ENCODE data around the gene UBAC2. TPM values are rescaled to one million over a fixed set of nuclear protein-coding genes. Genes with fewer than 3 reads are reported as not detected.

UBAC2 gene
- total and polyA plus RNA-seq, 2 donors, result 42.8 to 69.1 TPM

DNA sequence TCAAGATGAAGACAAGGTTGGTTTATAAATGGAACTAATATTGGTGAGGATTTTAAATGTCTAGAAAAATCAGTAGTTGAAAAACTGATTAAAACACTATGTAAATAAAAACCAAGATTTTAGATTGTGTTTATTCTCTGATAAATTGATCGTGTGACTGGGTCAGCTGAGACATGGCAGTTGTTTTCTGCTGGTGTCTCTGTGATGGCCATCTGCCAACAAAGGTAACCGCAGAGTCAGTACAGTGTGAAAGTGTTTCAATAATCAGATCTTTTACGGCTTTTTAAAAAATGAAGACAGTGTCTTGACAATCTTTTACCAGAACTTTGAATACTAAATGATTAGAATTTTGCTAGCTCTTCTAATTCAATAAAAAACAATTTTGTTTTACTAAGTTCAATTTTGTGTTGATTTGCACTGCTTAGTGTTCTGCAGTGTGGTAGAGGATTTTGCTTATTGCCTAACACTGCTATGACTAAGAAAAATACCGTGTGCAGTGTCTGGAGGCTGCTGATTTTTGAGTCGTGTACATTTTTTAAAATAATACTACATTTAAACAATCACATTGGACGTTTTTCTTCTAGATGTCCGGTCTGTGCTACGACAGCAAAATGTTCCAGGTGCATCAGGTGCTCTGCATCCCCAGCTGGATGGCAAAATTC is 139.2 kb downstream of the UBAC2 start:
- Histone ChIP-seq H3K36me3 (ENCODE audit: control insufficient read depth in 2 of 2, insufficient read depth in 2 of 2, low read length in 1 of 2) (peaks cover 27 to 48% of the 10 kb centered on the region in 2 donors), H3K9me3 (ENCODE audit: control insufficient read depth in 2 of 2, insufficient read depth in 1 of 2, low read length in 1 of 2) (no peaks in the 10 kb centered on the region), H3K27me3 (ENCODE audit: control insufficient read depth in 2 of 2, insufficient read depth in 1 of 2, low read length in 1 of 2) (no peaks in the 10 kb centered on the region), H3K27ac (ENCODE audit: low read depth in 1 of 2, low read length in 1 of 2) (no peak overlapping the region), H3K4me1 (ENCODE audit: control insufficient read depth in 2 of 2, insufficient read depth in 2 of 2, low read length in 2 of 2) (peaks cover 0 to 4% of the 10 kb centered on the region in 2 donors), H3K4me3 (ENCODE audit: low read length in 2 of 2) (no peak overlapping the region)
- 89% methylated on average over 8 of the region's 8 CpGs for WGBS
- DNase-seq (ENCODE audit: low read depth in 6 of 9, low spot score in 9 of 9), result no peak

DNA sequence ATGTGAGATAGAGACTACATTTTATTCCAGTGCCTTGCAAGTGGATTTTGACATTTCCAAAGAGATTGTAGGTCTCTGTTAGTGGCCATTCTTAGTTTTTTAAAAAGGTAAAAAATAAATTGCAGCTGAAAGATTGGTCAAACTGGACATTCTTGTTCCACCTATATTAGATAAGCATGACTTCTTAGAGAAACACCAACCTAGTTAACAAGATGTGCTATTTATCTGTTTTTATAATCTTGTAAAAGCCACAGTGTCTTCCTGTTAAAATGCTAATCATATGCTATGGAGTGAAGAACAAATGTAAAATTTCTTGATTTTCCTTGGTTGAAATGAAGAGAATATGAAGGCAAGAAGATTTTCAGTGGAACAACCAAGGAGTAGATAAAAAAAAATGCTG is 140.0 kb downstream of the UBAC2 start:
- Histone ChIP-seq H3K4me3 (ENCODE audit: low read length in 2 of 2) (no peak overlapping the region), H3K36me3 (ENCODE audit: control insufficient read depth in 2 of 2, insufficient read depth in 2 of 2, low read length in 1 of 2) (peaks cover 27 to 49% of the 10 kb centered on the region in 2 donors), H3K27ac (ENCODE audit: low read depth in 1 of 2, low read length in 1 of 2) (no peak overlapping the region), H3K27me3 (ENCODE audit: control insufficient read depth in 2 of 2, insufficient read depth in 1 of 2, low read length in 1 of 2) (no peaks in the 10 kb centered on the region), H3K4me1 (ENCODE audit: control insufficient read depth in 2 of 2, insufficient read depth in 2 of 2, low read length in 2 of 2) (peaks cover 0 to 4% of the 10 kb centered on the region in 2 donors), H3K9me3 (ENCODE audit: control insufficient read depth in 2 of 2, insufficient read depth in 1 of 2, low read length in 1 of 2) (no peaks in the 10 kb centered on the region)
- DNase-seq (ENCODE audit: low read depth in 6 of 9, low spot score in 9 of 9), result no peak

GRCh38 chr13:99341969-99342722 is 141.5 kb downstream of the UBAC2 start:
- H3K36me3 ChIP-seq (ENCODE audit: control insufficient read depth in 2 of 2, insufficient read depth in 2 of 2, low read length in 1 of 2), result peaks cover 37 to 58% of the 10 kb centered on the region in 2 donors
- H3K4me3 ChIP-seq (ENCODE audit: low read length in 2 of 2), result no peak overlapping the region
- no peaks in the 10 kb centered on the region for H3K27me3 ChIP-seq (ENCODE audit: control insufficient read depth in 2 of 2, insufficient read depth in 1 of 2, low read length in 1 of 2)
- 98% methylated on average over 16 of the region's 16 CpGs for WGBS
- no peak overlapping the region for H3K27ac ChIP-seq (ENCODE audit: low read depth in 1 of 2, low read length in 1 of 2)
- no peaks in the 10 kb centered on the region for H3K9me3 ChIP-seq (ENCODE audit: control insufficient read depth in 2 of 2, insufficient read depth in 1 of 2, low read length in 1 of 2)
- H3K4me1 ChIP-seq (ENCODE audit: control insufficient read depth in 2 of 2, insufficient read depth in 2 of 2, low read length in 2 of 2), result peaks cover 0 to 6% of the 10 kb centered on the region in 2 donors
- no peak for DNase-seq (ENCODE audit: low read depth in 6 of 9, low spot score in 9 of 9)

DNA sequence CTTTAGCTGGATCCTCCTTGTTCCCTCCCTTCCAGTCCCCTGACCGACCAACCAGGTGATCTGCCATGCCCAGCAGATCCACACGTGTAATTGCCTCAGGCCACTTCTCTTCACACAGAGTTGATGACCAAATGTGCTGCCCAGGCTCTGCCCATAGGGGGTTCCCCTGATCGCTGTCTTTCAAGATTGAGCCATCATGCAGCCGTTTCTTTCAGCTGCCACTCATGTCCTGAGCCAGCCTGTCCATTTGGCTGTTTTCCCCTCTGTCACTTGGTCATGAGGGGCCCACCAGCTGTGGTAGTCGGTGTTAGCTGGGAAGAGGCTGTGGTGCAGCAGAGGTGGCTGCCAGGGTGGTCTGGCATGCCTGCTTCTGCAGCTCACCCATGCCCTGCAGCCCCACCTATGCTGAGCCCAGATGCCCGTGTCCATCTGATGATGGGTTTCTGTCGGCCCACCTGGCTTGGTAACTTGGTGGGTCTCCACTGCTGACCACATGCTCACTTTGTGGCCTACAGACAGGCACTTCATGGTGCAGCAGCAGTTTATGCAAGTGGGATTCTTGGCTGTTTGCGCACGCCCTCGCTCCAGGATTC is 142.2 kb downstream of the UBAC2 start:
- 98% methylated on average over 10 of the region's 10 CpGs for WGBS
- Histone ChIP-seq H3K9me3 (ENCODE audit: control insufficient read depth in 2 of 2, insufficient read depth in 1 of 2, low read length in 1 of 2) (no peaks in the 10 kb centered on the region), H3K4me1 (ENCODE audit: control insufficient read depth in 2 of 2, insufficient read depth in 2 of 2, low read length in 2 of 2) (peaks cover 0 to 6% of the 10 kb centered on the region in 2 donors), H3K36me3 (ENCODE audit: control insufficient read depth in 2 of 2, insufficient read depth in 2 of 2, low read length in 1 of 2) (peaks cover 44 to 65% of the 10 kb centered on the region in 2 donors), H3K27me3 (ENCODE audit: control insufficient read depth in 2 of 2, insufficient read depth in 1 of 2, low read length in 1 of 2) (no peaks in the 10 kb centered on the region), H3K4me3 (ENCODE audit: low read length in 2 of 2) (no peak overlapping the region), H3K27ac (ENCODE audit: low read depth in 1 of 2, low read length in 1 of 2) (no peak overlapping the region)
- DNase-seq (ENCODE audit: low read depth in 6 of 9, low spot score in 9 of 9), result no peak

DNA sequence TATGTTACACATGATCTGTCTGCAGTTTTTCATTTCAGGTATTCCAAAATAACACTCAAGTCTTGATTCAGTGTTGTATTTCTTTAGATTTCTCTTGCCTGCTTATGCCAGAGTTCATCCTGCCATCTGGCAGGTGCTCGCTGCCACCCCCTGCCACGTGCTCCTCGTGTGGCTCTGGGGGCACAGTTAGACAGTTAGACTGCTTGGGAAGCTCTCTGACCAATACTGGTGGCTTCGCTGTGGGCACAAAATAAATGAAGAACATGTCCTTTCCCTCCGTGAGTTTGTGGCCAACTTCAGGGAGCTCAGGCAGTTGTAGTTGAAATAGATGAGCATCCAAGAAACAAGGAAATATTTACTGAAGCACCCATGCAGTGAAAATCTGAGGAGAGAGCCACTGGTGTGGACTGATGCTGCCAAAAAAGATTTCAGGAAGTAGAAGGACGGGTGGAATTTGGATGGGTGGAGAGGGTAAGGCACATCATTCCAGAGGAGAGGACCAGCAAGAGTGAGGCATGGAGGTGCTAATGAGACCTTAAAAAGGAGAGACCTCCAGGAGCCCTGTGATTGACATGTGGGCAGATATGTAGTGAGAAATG is 144.1 kb downstream of the UBAC2 start:
- Histone ChIP-seq H3K4me1 (ENCODE audit: control insufficient read depth in 2 of 2, insufficient read depth in 2 of 2, low read length in 2 of 2) (peaks cover 0 to 10% of the 10 kb centered on the region in 2 donors), H3K4me3 (ENCODE audit: low read length in 2 of 2) (no peak overlapping the region), H3K9me3 (ENCODE audit: control insufficient read depth in 2 of 2, insufficient read depth in 1 of 2, low read length in 1 of 2) (no peaks in the 10 kb centered on the region), H3K36me3 (ENCODE audit: control insufficient read depth in 2 of 2, insufficient read depth in 2 of 2, low read length in 1 of 2) (peaks cover 53 to 71% of the 10 kb centered on the region in 2 donors), H3K27me3 (ENCODE audit: control insufficient read depth in 2 of 2, insufficient read depth in 1 of 2, low read length in 1 of 2) (no peaks in the 10 kb centered on the region), H3K27ac (ENCODE audit: low read depth in 1 of 2, low read length in 1 of 2) (no peak overlapping the region)
- DNase-seq (ENCODE audit: low read depth in 6 of 9, low spot score in 9 of 9), result no peak
- WGBS, result 85% methylated on average over 6 of the region's 6 CpGs

- no peak for DNase-seq (ENCODE audit: low read depth in 6 of 9, low spot score in 9 of 9)
- Histone ChIP-seq H3K9me3 (ENCODE audit: control insufficient read depth in 2 of 2, insufficient read depth in 1 of 2, low read length in 1 of 2) (no peaks in the 10 kb centered on the region), H3K4me1 (ENCODE audit: control insufficient read depth in 2 of 2, insufficient read depth in 2 of 2, low read length in 2 of 2) (peaks cover 0 to 7% of the 10 kb centered on the region in 2 donors), H3K27ac (ENCODE audit: low read depth in 1 of 2, low read length in 1 of 2) (no peak overlapping the region), H3K27me3 (ENCODE audit: control insufficient read depth in 2 of 2, insufficient read depth in 1 of 2, low read length in 1 of 2) (no peaks in the 10 kb centered on the region), H3K4me3 (ENCODE audit: low read length in 2 of 2) (no peak overlapping the region), H3K36me3 (ENCODE audit: control insufficient read depth in 2 of 2, insufficient read depth in 2 of 2, low read length in 1 of 2) (peaks cover 51 to 71% of the 10 kb centered on the region in 2 donors)
- 96% methylated on average over 5 of the region's 5 CpGs for WGBS
Measured at GRCh38 chr13:99345345-99345744, 144.7 kb downstream of the UBAC2 start.

DNA sequence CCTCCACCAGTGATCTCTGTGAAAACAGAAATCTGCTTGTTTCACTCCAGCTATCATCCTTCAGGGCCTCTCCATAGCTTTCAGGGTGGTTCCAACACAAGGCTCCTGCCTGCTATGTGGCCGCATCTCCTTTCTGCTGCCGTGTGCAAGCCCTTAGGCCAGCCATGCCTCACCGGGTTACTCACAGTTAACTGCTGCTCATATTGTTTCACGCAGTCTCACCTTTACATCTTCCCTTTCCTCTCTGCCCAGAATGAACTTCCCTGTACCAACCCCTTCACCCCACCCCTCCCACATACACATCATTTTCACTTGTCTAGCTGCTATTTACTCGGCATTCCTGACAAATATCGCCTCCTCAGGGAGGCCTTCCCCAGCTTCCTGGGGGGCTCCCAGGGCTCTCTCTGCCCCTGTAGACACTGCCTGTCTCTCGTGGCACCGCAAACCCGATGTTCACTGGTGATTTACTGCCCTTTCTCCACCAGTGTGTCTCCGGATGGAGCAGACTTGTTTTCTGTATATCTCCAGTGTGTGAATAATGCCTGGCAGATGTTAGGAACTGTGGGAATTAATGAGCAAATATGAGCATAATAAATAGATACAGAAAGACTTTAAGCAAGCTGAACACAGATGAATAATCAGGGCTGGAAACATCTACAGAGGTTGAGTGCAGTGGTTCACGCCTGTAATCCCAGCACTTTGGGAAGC is 145.8 kb downstream of the UBAC2 start:
- peaks cover 44 to 63% of the 10 kb centered on the region in 2 donors for H3K36me3 ChIP-seq (ENCODE audit: control insufficient read depth in 2 of 2, insufficient read depth in 2 of 2, low read length in 1 of 2)
- 97% methylated on average over 11 of the region's 11 CpGs for WGBS

GRCh38 chr13:99347335-99347878 is 146.8 kb downstream of the UBAC2 start:
- Histone ChIP-seq H3K4me1 (ENCODE audit: control insufficient read depth in 2 of 2, insufficient read depth in 2 of 2, low read length in 2 of 2) (peaks cover 3 to 15% of the 10 kb centered on the region in 2 donors), H3K27ac (ENCODE audit: low read depth in 1 of 2, low read length in 1 of 2) (no peak overlapping the region), H3K4me3 (ENCODE audit: low read length in 2 of 2) (no peak overlapping the region), H3K36me3 (ENCODE audit: control insufficient read depth in 2 of 2, insufficient read depth in 2 of 2, low read length in 1 of 2) (peaks cover 41 to 54% of the 10 kb centered on the region in 2 donors), H3K27me3 (ENCODE audit: control insufficient read depth in 2 of 2, insufficient read depth in 1 of 2, low read length in 1 of 2) (no peaks in the 10 kb centered on the region), H3K9me3 (ENCODE audit: control insufficient read depth in 2 of 2, insufficient read depth in 1 of 2, low read length in 1 of 2) (no peaks in the 10 kb centered on the region)
- 97% methylated on average over 6 of the region's 6 CpGs for WGBS
- no peak for DNase-seq (ENCODE audit: low read depth in 6 of 9, low spot score in 9 of 9)

More for the DNA sequence above, 145.8 kb downstream of the UBAC2 start:
- no peak for DNase-seq (ENCODE audit: low read depth in 6 of 9, low spot score in 9 of 9)
- peaks cover 0 to 6% of the 10 kb centered on the region in 2 donors for H3K4me1 ChIP-seq (ENCODE audit: control insufficient read depth in 2 of 2, insufficient read depth in 2 of 2, low read length in 2 of 2)
- no peaks in the 10 kb centered on the region for H3K27me3 ChIP-seq (ENCODE audit: control insufficient read depth in 2 of 2, insufficient read depth in 1 of 2, low read length in 1 of 2)
- H3K9me3 ChIP-seq (ENCODE audit: control insufficient read depth in 2 of 2, insufficient read depth in 1 of 2, low read length in 1 of 2), result no peaks in the 10 kb centered on the region
- no peak overlapping the region for H3K4me3 ChIP-seq (ENCODE audit: low read length in 2 of 2)
- H3K27ac ChIP-seq (ENCODE audit: low read depth in 1 of 2, low read length in 1 of 2), result no peak overlapping the region

All from thymus (tissue), 11 donors.